Neural crest cell (in vitro differentiated cells): ENCODE results near the gene GPATCH2. TPM values are rescaled to one million over a fixed set of nuclear protein-coding genes. Genes with fewer than 3 reads are reported as not detected.
A peak's percentile ranks its signal among the peaks of the same experiment; 100 is the strongest.
"Not testable (repeated sequence)": the region's sequence is repeated elsewhere in the genome, so short reads cannot be mapped to it uniquely, and the experiment has no call there.

ENCODE experiments used
- DNase-seq: peaks from one replicate; pipeline ENCODE4 v3.0.0; 2021; ENCODE audit warnings: low read depth, mixed read lengths, low spot score
- H3K27ac Mint-ChIP-seq: one replicate; pipeline ENCODE4 v1.8.0; 2021; ENCODE audit warnings: mild to moderate bottlenecking, mixed read lengths; ENCODE audit not compliant: unreplicated experiment
- H3K27me3 Mint-ChIP-seq: 2 replicates; pipeline ENCODE4 v1.8.0; 2021; ENCODE audit warnings: low read depth, mild to moderate bottlenecking, mixed read lengths
- H3K36me3 Mint-ChIP-seq: 2 replicates; pipeline ENCODE4 v1.8.0; 2021; ENCODE audit warnings: low read depth, mild to moderate bottlenecking, mixed read lengths
- H3K4me1 Mint-ChIP-seq: 2 replicates; pipeline ENCODE4 v1.8.0; 2021; ENCODE audit warnings: mixed read lengths
- H3K4me3 Mint-ChIP-seq: one replicate; pipeline ENCODE4 v1.8.0; 2021; ENCODE audit warnings: mild to moderate bottlenecking, mixed read lengths
- H3K9me3 Mint-ChIP-seq: 2 replicates; pipeline ENCODE4 v1.8.0; 2021; ENCODE audit warnings: mixed read lengths
- total RNA-seq: library from RNA; stranded (reverse); gene quantifications from 2 replicates; pipeline ENCODE4 v1.2.1, GENCODE V29; 2021
- TF ChIP-seq, protein P1 (sequence below): fragments of 200-600 bp; sonication (generic); conservative IDR thresholded peaks from 2 replicates; pipeline ENCODE4 v1.5.0; 2021; ENCODE audit warnings: antibody characterized with exemption, mild to moderate bottlenecking

GPATCH2 gene
- total RNA-seq, 1 donor from 2014 or later: 16.6 TPM

DNA sequence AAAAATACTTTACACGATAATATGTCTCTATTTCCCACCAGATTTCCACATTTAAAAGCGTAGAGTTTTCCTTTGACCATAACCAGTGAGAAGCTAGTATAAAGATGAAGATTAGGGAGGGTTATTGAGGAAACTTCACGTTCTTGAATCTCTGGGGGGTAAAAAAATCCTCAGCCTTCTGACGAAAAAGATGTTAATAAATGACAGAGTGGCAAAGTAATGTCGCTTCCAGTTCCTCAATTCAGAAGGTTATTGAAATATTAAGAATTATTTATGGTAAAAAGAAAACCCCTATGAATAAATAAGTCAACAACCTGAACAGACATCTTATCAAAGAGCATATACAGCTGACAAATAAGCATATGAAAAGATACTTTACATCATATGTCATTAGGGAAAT, 241.0 kb downstream of the GPATCH2 start:
- no peaks in the 10 kb centered on the region for H3K27me3 Mint-ChIP-seq
- DNase-seq: no peak
- H3K36me3 Mint-ChIP-seq: peaks cover 2% of the 10 kb centered on the region
- TF ChIP-seq, protein P1, sequence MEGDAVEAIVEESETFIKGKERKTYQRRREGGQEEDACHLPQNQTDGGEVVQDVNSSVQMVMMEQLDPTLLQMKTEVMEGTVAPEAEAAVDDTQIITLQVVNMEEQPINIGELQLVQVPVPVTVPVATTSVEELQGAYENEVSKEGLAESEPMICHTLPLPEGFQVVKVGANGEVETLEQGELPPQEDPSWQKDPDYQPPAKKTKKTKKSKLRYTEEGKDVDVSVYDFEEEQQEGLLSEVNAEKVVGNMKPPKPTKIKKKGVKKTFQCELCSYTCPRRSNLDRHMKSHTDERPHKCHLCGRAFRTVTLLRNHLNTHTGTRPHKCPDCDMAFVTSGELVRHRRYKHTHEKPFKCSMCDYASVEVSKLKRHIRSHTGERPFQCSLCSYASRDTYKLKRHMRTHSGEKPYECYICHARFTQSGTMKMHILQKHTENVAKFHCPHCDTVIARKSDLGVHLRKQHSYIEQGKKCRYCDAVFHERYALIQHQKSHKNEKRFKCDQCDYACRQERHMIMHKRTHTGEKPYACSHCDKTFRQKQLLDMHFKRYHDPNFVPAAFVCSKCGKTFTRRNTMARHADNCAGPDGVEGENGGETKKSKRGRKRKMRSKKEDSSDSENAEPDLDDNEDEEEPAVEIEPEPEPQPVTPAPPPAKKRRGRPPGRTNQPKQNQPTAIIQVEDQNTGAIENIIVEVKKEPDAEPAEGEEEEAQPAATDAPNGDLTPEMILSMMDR: no peak
- no peak overlapping the region for H3K4me3 Mint-ChIP-seq
- H3K9me3 Mint-ChIP-seq: peaks cover 7% of the 10 kb centered on the region
- H3K4me1 Mint-ChIP-seq: peaks cover 8% of the 10 kb centered on the region
- H3K27ac Mint-ChIP-seq: no peak overlapping the region

DNA sequence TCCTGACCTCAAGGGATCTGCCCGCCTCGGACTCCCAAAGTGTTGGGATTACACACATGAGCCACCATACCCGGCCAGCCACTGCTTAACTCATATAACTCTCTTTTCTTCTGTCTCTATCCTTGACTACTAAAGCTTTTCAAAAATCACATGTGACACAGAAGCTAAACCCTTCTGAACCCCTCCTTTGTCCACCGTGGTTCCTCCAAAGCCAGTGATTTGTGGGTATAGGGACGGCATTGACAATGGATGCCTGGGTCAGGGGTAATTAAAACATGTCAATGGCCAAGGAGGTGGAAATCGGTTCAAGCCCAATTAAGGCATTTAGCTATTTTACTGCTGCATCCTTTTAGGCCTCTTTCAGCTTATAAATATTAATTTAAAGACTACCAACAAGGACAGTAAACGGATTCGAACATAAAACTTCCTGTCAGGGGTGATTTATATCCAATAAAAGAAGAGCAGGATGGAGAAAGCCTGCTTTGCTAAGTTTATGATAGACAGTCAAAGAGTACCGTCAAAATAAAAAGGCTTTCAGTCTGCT, 242.3 kb downstream of the GPATCH2 start:
- TF ChIP-seq, protein P1: no peak

DNA sequence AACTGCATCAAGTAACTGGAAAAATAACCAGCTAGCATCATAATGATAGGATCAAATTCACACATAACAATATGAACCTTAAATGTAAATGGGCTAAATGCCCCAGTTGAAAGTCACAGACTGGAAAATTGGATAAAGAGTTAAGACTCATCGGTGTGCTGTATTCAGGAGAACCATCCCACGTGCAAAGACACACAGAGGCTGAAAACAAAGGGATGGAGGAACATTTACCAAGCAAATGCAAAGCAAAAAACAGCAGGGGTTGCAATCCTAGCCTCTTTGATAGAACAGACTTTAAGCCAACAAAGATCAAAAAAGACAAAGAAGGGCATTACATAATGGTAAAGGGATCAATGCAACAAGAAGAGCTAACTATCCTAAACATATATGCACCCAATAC, 249.1 kb downstream of the GPATCH2 start:
- not testable (repeated sequence) for H3K27me3 Mint-ChIP-seq, H3K4me3 Mint-ChIP-seq, DNase-seq, H3K4me1 Mint-ChIP-seq
- H3K27ac Mint-ChIP-seq: peak overlapping the region; percentile 22
- peaks cover 12% of the 10 kb centered on the region for H3K36me3 Mint-ChIP-seq
- H3K9me3 Mint-ChIP-seq: peaks cover 24% of the 10 kb centered on the region

More for the DNA sequence above, 242.3 kb downstream of the GPATCH2 start:
- DNase-seq: no peak
- Mint-ChIP-seq H3K9me3 (peaks cover 7% of the 10 kb centered on the region), H3K4me3 (no peak overlapping the region), H3K4me1 (peaks cover 8% of the 10 kb centered on the region), H3K27me3 (no peaks in the 10 kb centered on the region), H3K27ac (no peak overlapping the region), H3K36me3 (peaks cover 2% of the 10 kb centered on the region)

GRCh38 chr1:217379804-217380203, 251.1 kb downstream of the GPATCH2 start:
- peaks cover 13% of the 10 kb centered on the region for H3K36me3 Mint-ChIP-seq
- H3K4me3 Mint-ChIP-seq, DNase-seq, H3K4me1 Mint-ChIP-seq, H3K27ac Mint-ChIP-seq, H3K27me3 Mint-ChIP-seq: not testable (repeated sequence)
- peaks cover 22% of the 10 kb centered on the region for H3K9me3 Mint-ChIP-seq

DNA sequence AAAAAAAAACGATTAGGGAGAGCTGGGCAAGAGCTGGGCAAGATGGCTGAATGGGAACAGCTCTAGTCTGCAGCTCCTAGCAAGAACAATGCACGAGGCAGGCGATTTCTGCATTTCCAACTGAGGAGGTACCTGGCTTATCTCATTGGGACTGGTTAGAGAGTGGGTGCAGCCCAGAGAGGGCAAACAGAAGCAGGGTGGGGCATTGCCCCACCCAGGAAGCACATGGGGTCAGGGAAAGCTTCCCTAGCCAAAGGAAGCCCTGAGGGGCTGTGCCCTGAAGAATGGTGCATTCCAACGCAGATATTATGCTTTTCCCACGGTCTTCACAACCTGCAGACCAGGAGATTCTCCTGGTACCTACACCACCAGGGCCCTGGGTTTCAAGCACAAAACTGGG, 251.6 kb downstream of the GPATCH2 start:
- peaks cover 13% of the 10 kb centered on the region for H3K36me3 Mint-ChIP-seq
- H3K27ac Mint-ChIP-seq: no peak overlapping the region
- H3K9me3 Mint-ChIP-seq: peaks cover 22% of the 10 kb centered on the region
- no peak for DNase-seq
- peaks cover 2% of the 10 kb centered on the region for H3K27me3 Mint-ChIP-seq
- no peaks in the 10 kb centered on the region for H3K4me1 Mint-ChIP-seq
- TF ChIP-seq, protein P1: no peak
- H3K4me3 Mint-ChIP-seq: no peak overlapping the region

Other genes with a start within 250 kb of the GPATCH2 start
- gene SPATA17, start 254 bp upstream of the GPATCH2 start, total RNA-seq: 1.7 and 2.5 TPM in 2 replicates